Measurements from ENCODE around the gene CD69.

- TF ChIP-seq EZH2phosphoT487 (IDR thresholded peaks at IDR 0.05; ENCODE audit: insufficient read depth, low read depth) (no peak), EZH2 (IDR thresholded peaks at IDR 0.05; ENCODE audit: insufficient read depth, poor library complexity, severe bottlenecking) (no peak)
Observed at GRCh38 chr12:9760699-9761418, at the start of gene CD69.

Measured in GM23248 (cell line).